ENCODE measurements around the gene KANSL1L.

Gene KANSL1L

GRCh38 chr2:210054696-210055095 lies 116.5 kb downstream of the KANSL1L start:
- no peak overlapping the region for H2AFZ ChIP-seq (ENCODE audit: low read length)
- no peaks in the 10 kb centered on the region for H3K9me2 ChIP-seq (ENCODE audit: low read depth, low read length)
- no peak overlapping the region for H3K4me3 ChIP-seq (ENCODE audit: low read depth, low read length, poor library complexity, severe bottlenecking)
- H3K9me3 ChIP-seq (ENCODE audit: low read length): no peaks in the 10 kb centered on the region
- no peaks in the 10 kb centered on the region for H3K27me3 ChIP-seq (ENCODE audit: insufficient read depth, low read length)
- H3K27ac ChIP-seq (ENCODE audit: low read depth, low read length, poor library complexity, severe bottlenecking): no peak overlapping the region
- H3K36me3 ChIP-seq (ENCODE audit: insufficient read depth, low read length): peaks cover 10% of the 10 kb centered on the region
- no peaks in the 10 kb centered on the region for H3F3A ChIP-seq (ENCODE audit: insufficient read depth, low read length)
- H3K9ac ChIP-seq (ENCODE audit: low read length): no peak overlapping the region
- H3K4me2 ChIP-seq (ENCODE audit: low read length): no peak overlapping the region
- H4K20me1 ChIP-seq (ENCODE audit: insufficient read depth, low read length): no peaks in the 10 kb centered on the region
- TF ChIP-seq CTCF (IDR thresholded peaks at IDR 0.05; ENCODE audit: low read length) (no peak), EZH2 (IDR thresholded peaks at IDR 0.05; ENCODE audit: borderline replicate concordance, low read length) (no peak)
- H3K79me2 ChIP-seq (ENCODE audit: insufficient read depth, low read length): 0 out of 2 replicates have a peak, but pooled peaks cover 3% of the 10 kb centered on the region
- H3K4me1 ChIP-seq (ENCODE audit: insufficient read depth, low read length, severe bottlenecking): no peaks in the 10 kb centered on the region

GRCh38 chr2:210050885-210051284 lies 120.3 kb downstream of the KANSL1L start:
- TF ChIP-seq EZH2 (IDR thresholded peaks at IDR 0.05; ENCODE audit: borderline replicate concordance, low read length): no peak
- TF ChIP-seq CTCF (IDR thresholded peaks at IDR 0.05; ENCODE audit: low read length): no peak
- no peak overlapping the region for H3K27ac ChIP-seq (ENCODE audit: low read depth, low read length, poor library complexity, severe bottlenecking)
- H2AFZ ChIP-seq (ENCODE audit: low read length): no peak overlapping the region
- H3K4me3 ChIP-seq (ENCODE audit: low read depth, low read length, poor library complexity, severe bottlenecking): no peak overlapping the region
- H3F3A ChIP-seq (ENCODE audit: insufficient read depth, low read length): no peaks in the 10 kb centered on the region
- H3K79me2 ChIP-seq (ENCODE audit: insufficient read depth, low read length): 0 out of 2 replicates have a peak, but pooled peaks cover 3% of the 10 kb centered on the region
- H3K9me2 ChIP-seq (ENCODE audit: low read depth, low read length): no peaks in the 10 kb centered on the region
- no peaks in the 10 kb centered on the region for H3K4me1 ChIP-seq (ENCODE audit: insufficient read depth, low read length, severe bottlenecking)
- H4K20me1 ChIP-seq (ENCODE audit: insufficient read depth, low read length): no peaks in the 10 kb centered on the region
- no peaks in the 10 kb centered on the region for H3K27me3 ChIP-seq (ENCODE audit: insufficient read depth, low read length)
- no peak overlapping the region for H3K4me2 ChIP-seq (ENCODE audit: low read length)
- no peak overlapping the region for H3K9ac ChIP-seq (ENCODE audit: low read length)
- H3K9me3 ChIP-seq (ENCODE audit: low read length): peaks cover 5% of the 10 kb centered on the region; the same call in 1 of the 2 replicates
- H3K36me3 ChIP-seq (ENCODE audit: insufficient read depth, low read length): peaks cover 13% of the 10 kb centered on the region

GRCh38 chr2:210049831-210050230 lies 121.4 kb downstream of the KANSL1L start:
- Histone ChIP-seq H3K9me2 (ENCODE audit: low read depth, low read length) (no peaks in the 10 kb centered on the region), H3K36me3 (ENCODE audit: insufficient read depth, low read length) (peaks cover 8% of the 10 kb centered on the region), H3K4me3 (ENCODE audit: low read depth, low read length, poor library complexity, severe bottlenecking) (no peak overlapping the region), H3K9me3 (ENCODE audit: low read length) (peaks cover 5% of the 10 kb centered on the region; the same call in 1 of the 2 replicates), H3K79me2 (ENCODE audit: insufficient read depth, low read length) (0 out of 2 replicates have a peak, but pooled peaks cover 3% of the 10 kb centered on the region), H3F3A (ENCODE audit: insufficient read depth, low read length) (no peaks in the 10 kb centered on the region), H3K9ac (ENCODE audit: low read length) (no peak overlapping the region), H3K27ac (ENCODE audit: low read depth, low read length, poor library complexity, severe bottlenecking) (no peak overlapping the region), H3K27me3 (ENCODE audit: insufficient read depth, low read length) (no peaks in the 10 kb centered on the region), H4K20me1 (ENCODE audit: insufficient read depth, low read length) (no peaks in the 10 kb centered on the region), H3K4me2 (ENCODE audit: low read length) (no peak overlapping the region), H2AFZ (ENCODE audit: low read length) (no peak overlapping the region), H3K4me1 (ENCODE audit: insufficient read depth, low read length, severe bottlenecking) (no peaks in the 10 kb centered on the region)
- TF ChIP-seq CTCF (IDR thresholded peaks at IDR 0.05; ENCODE audit: low read length): no peak

Data from OCI-LY1 (cell line).